ENCODE measurements around the gene KIAA1614.
A peak's percentile ranks its signal among the peaks of the same experiment; 100 is the strongest.
"Not testable (repeated sequence)": the region's sequence is repeated elsewhere in the genome, so short reads cannot be mapped to it uniquely, and the experiment has no call there.

Gene KIAA1614

GRCh38 chr1:180961622-180962021 is 48.9 kb downstream of the KIAA1614 start:
- no peak for DNase-seq (ENCODE audit: low read depth in 2 of 2)

GRCh38 chr1:180962178-180962577 is 49.5 kb downstream of the KIAA1614 start:
- DNase-seq (ENCODE audit: low read depth in 2 of 2) = no peak

- DNase-seq (ENCODE audit: low read depth in 2 of 2) = no peak
These were observed 51.4 kb downstream of the KIAA1614 start for GRCh38 chr1:180964056-180964455.

- DNase-seq (ENCODE audit: low read depth in 2 of 2) = no peak
These were observed 51.9 kb downstream of the KIAA1614 start for GRCh38 chr1:180964595-180964994.

GRCh38 chr1:180966312-180966711 is 53.6 kb downstream of the KIAA1614 start:
- DNase-seq (ENCODE audit: low read depth in 2 of 2) = no peak

GRCh38 chr1:180966744-180967536 is 54.2 kb downstream of the KIAA1614 start:
- no peak for DNase-seq (ENCODE audit: low read depth in 2 of 2)

GRCh38 chr1:180967558-180967957 is 54.9 kb downstream of the KIAA1614 start:
- no peak for DNase-seq (ENCODE audit: low read depth in 2 of 2)

- not testable (repeated sequence) for DNase-seq (ENCODE audit: low read depth in 2 of 2)
These were observed 56.1 kb downstream of the KIAA1614 start for GRCh38 chr1:180968834-180969233.

GRCh38 chr1:180969434-180969833 is 56.7 kb downstream of the KIAA1614 start:
- no peak for DNase-seq (ENCODE audit: low read depth in 2 of 2)

GRCh38 chr1:180970333-180971079 is 57.8 kb downstream of the KIAA1614 start:
- DNase-seq (ENCODE audit: low read depth in 2 of 2) = no peak

- DNase-seq (ENCODE audit: low read depth in 2 of 2) = no peak
These were observed 58.7 kb downstream of the KIAA1614 start for GRCh38 chr1:180971273-180971997.

GRCh38 chr1:180973369-180973768 is 60.7 kb downstream of the KIAA1614 start:
- no peak for DNase-seq (ENCODE audit: low read depth in 2 of 2)

GRCh38 chr1:180974236-180974635 is 61.5 kb downstream of the KIAA1614 start:
- DNase-seq (ENCODE audit: low read depth in 2 of 2) = no peak

- no peak for DNase-seq (ENCODE audit: low read depth in 2 of 2)
These were observed 62.9 kb downstream of the KIAA1614 start for GRCh38 chr1:180975551-180975950.

- no peak for DNase-seq (ENCODE audit: low read depth in 2 of 2)
These were observed 63.5 kb downstream of the KIAA1614 start for GRCh38 chr1:180976191-180976590.

- DNase-seq (ENCODE audit: low read depth in 2 of 2) = no peak
These were observed 64.1 kb downstream of the KIAA1614 start for GRCh38 chr1:180976732-180977357.

- peak in 1 of 2 experiments; percentile 18 for DNase-seq (ENCODE audit: low read depth in 2 of 2)
These were observed 69.1 kb downstream of the KIAA1614 start for GRCh38 chr1:180981596-180982387.

GRCh38 chr1:180982422-180982821 is 69.7 kb downstream of the KIAA1614 start:
- DNase-seq (ENCODE audit: low read depth in 2 of 2) = no peak

- DNase-seq (ENCODE audit: low read depth in 2 of 2) = no peak
These were observed 75.6 kb downstream of the KIAA1614 start for GRCh38 chr1:180988253-180988752.

- no peak for DNase-seq (ENCODE audit: low read depth in 2 of 2)
These were observed 81.6 kb downstream of the KIAA1614 start for GRCh38 chr1:180994262-180994661.
